Uterus (tissue), 2 donors: ENCODE measurements around the gene MVK.

ENCODE experiments used
- CTCF ChIP-seq, 4 experiments: fragments of 200-600 bp in 2 of 4; fragments of 450-650 bp in 2 of 4; sonication (generic) in 2 of 4; IDR thresholded peaks; one replicate each; pipeline ENCODE4 v1.5.1; 2016 to 2019; ENCODE audit warnings: antibody characterized with exemption in 4 of 4, mild to moderate bottlenecking in 2 of 4, moderate library complexity in 1 of 4
- POLR2A ChIP-seq, 2 donors: fragments of 450-650 bp; IDR thresholded peaks; one replicate each; pipeline ENCODE4 v1.6.1; 2016; ENCODE audit warnings: antibody characterized with exemption in 2 of 2, mild to moderate bottlenecking in 1 of 2, moderate library complexity in 1 of 2

DNA sequence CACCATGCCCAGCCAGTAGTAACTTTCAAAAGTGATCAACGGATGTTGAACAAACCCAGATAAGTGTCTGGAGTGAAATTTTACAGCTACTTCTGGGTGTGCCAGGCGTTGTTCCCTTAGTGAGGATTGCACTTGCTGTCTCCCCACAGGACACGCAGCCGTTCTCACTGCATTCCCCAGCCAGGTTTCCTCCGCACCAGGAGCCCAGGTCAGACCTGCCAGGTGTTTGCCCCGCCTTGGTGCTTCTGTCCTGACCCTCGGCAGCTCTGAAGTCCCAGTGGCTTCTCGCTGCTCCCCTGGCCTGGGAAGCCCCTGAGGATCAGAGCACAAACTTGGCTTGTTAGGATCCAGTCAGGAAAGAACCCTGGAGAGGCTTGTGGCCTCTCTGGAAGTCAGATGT is 36.5 kb upstream of the MVK start:
- TF ChIP-seq POLR2A (IDR thresholded peaks at IDR 0.05): no peak
- no peak for TF ChIP-seq CTCF (IDR thresholded peaks at IDR 0.05)
